DND-41 (cell line): ENCODE measurements around the gene CEMIP.

Experiments
- ATAC-seq: fragments of 200-7000 bp; cut with Tn5 transposase; 3 replicates; pipeline ENCODE4 v1.9.1; 2021; ENCODE audit warnings: low read depth; ENCODE audit not compliant: insufficient read depth
- DNase-seq: peaks from one replicate; pipeline ENCODE4 v3.0.0-alpha.2; 2020
- H2AFZ ChIP-seq: 2 replicates; pipeline ENCODE4 v1.6.0; 2012; ENCODE audit warnings: low read depth, low read length
- H3K27ac ChIP-seq: 2 replicates; pipeline ENCODE4 v1.5.1; 2012; ENCODE audit warnings: low read length, inconsistent platforms
- H3K27me3 ChIP-seq: fragments of 200-600 bp; sonication (generic); 2 replicates; pipeline ENCODE4 v1.6.0; 2012; ENCODE audit warnings: low read length, mild to moderate bottlenecking, inconsistent platforms; ENCODE audit not compliant: insufficient read depth, poor library complexity
- H3K36me3 ChIP-seq: 2 replicates; pipeline ENCODE4 v1.5.1; 2012; ENCODE audit warnings: low read length, inconsistent platforms; ENCODE audit not compliant: insufficient read depth
- H3K4me1 ChIP-seq: 2 replicates; pipeline ENCODE4 v1.5.1; 2012; ENCODE audit warnings: mild to moderate bottlenecking, low read length; ENCODE audit not compliant: insufficient read depth
- H3K4me2 ChIP-seq: 2 replicates; pipeline ENCODE4 v1.6.0; 2012; ENCODE audit warnings: mild to moderate bottlenecking, moderate library complexity, low read length, inconsistent platforms; ENCODE audit not compliant: insufficient read depth
- H3K4me3 ChIP-seq, 2 experiments: fragments of 200-600 bp in 1 of 2; shearing (Covaris generic) in 1 of 2; 2 replicates each; pipeline ENCODE4 v1.5.1; 2012 to 2016; ENCODE audit warnings: inconsistent platforms in 2 of 2, low read length in 2 of 2, mild to moderate bottlenecking in 2 of 2, low read depth in 1 of 2, moderate library complexity in 1 of 2
- H3K79me2 ChIP-seq: 2 replicates; pipeline ENCODE4 v1.6.0; 2012; ENCODE audit warnings: low read length, inconsistent platforms; ENCODE audit not compliant: insufficient read depth
- H3K9ac ChIP-seq: 2 replicates; pipeline ENCODE4 v1.6.0; 2012; ENCODE audit warnings: low read depth, mild to moderate bottlenecking, inconsistent platforms, low read length, moderate library complexity
- H3K9me3 ChIP-seq: 2 replicates; pipeline ENCODE4 v1.5.1; 2012; ENCODE audit warnings: low read length, moderate library complexity, mild to moderate bottlenecking, inconsistent platforms; ENCODE audit not compliant: insufficient read depth, severe bottlenecking
- H4K20me1 ChIP-seq: 2 replicates; pipeline ENCODE4 v1.6.0; 2012; ENCODE audit warnings: low read length; ENCODE audit not compliant: insufficient read depth
- CTCF ChIP-seq: IDR thresholded peaks from 2 replicates; pipeline ENCODE4 v1.5.1; 2012; ENCODE audit warnings: borderline replicate concordance, low read length, moderate library complexity, mild to moderate bottlenecking; ENCODE audit not compliant: poor library complexity, severe bottlenecking; ENCODE audit errors: extremely low read depth
- EZH2 ChIP-seq: IDR thresholded peaks from 3 replicates; pipeline ENCODE4 v1.6.1; 2012; ENCODE audit warnings: borderline replicate concordance, low read depth, mild to moderate bottlenecking, moderate library complexity, low read length, inconsistent platforms; ENCODE audit not compliant: severe bottlenecking

The CEMIP gene

GRCh38 chr15:80970658-80971057, 191.5 kb downstream of the CEMIP start:
- H3K4me3 ChIP-seq, result no peak overlapping the region
- ATAC-seq, result no peak
- no peak overlapping the region for H3K27ac ChIP-seq
- no peak for TF ChIP-seq EZH2
- no peak for TF ChIP-seq CTCF
- H3K79me2 ChIP-seq, result no peaks in the 10 kb centered on the region
- H3K27me3 ChIP-seq, result no peaks in the 10 kb centered on the region
- no peak overlapping the region for H3K4me2 ChIP-seq
- DNase-seq, result no peak
- H4K20me1 ChIP-seq, result peaks cover 9% of the 10 kb centered on the region; the same call in 1 of the 2 replicates
- H3K9ac ChIP-seq, result no peak overlapping the region
- H3K36me3 ChIP-seq, result peaks cover 29% of the 10 kb centered on the region
- no peaks in the 10 kb centered on the region for H3K4me1 ChIP-seq
- H3K9me3 ChIP-seq, result no peaks in the 10 kb centered on the region
- H2AFZ ChIP-seq, result no peak overlapping the region

- Histone ChIP-seq H4K20me1 (peaks cover 10% of the 10 kb centered on the region; the same call in 1 of the 2 replicates), H3K9me3 (no peaks in the 10 kb centered on the region), H3K4me3 (no peak overlapping the region), H3K27ac (no peak overlapping the region), H3K4me2 (no peak overlapping the region), H3K4me1 (no peaks in the 10 kb centered on the region), H3K79me2 (no peaks in the 10 kb centered on the region), H3K27me3 (no peaks in the 10 kb centered on the region), H3K36me3 (peaks cover 29% of the 10 kb centered on the region), H3K9ac (no peak overlapping the region), H2AFZ (no peak overlapping the region)
- TF ChIP-seq EZH2 (no peak), CTCF (no peak)
- no peak for ATAC-seq
- DNase-seq, result no peak
These were observed 192.0 kb downstream of the CEMIP start for GRCh38 chr15:80971143-80971542.

- Histone ChIP-seq H3K9ac (no peak overlapping the region), H3K79me2 (peaks cover 5% of the 10 kb centered on the region; the same call in 1 of the 2 replicates), H3K4me1 (no peaks in the 10 kb centered on the region), H4K20me1 (peaks cover 18% of the 10 kb centered on the region; the same call in 1 of the 2 replicates), H3K4me3 (no peak overlapping the region), H3K36me3 (peaks cover 33% of the 10 kb centered on the region), H3K4me2 (no peak overlapping the region), H2AFZ (no peak overlapping the region), H3K27ac (no peak overlapping the region), H3K27me3 (no peaks in the 10 kb centered on the region), H3K9me3 (no peaks in the 10 kb centered on the region)
- TF ChIP-seq CTCF (no peak), EZH2 (no peak)
- no peak for DNase-seq
- ATAC-seq, result no peak
These were observed 193.1 kb downstream of the CEMIP start for GRCh38 chr15:80972276-80972675.

- DNase-seq, result no peak
- H3K9ac ChIP-seq, result no peak overlapping the region
- H3K27ac ChIP-seq, result no peak overlapping the region
- no peak overlapping the region for H3K4me2 ChIP-seq
- H2AFZ ChIP-seq, result no peak overlapping the region
- peaks cover 44% of the 10 kb centered on the region for H3K36me3 ChIP-seq
- peaks cover 26% of the 10 kb centered on the region; the same call in 1 of the 2 replicates for H4K20me1 ChIP-seq
- no peaks in the 10 kb centered on the region for H3K9me3 ChIP-seq
- ATAC-seq, result no peak
- H3K4me3 ChIP-seq, result no peak overlapping the region
- H3K4me1 ChIP-seq, result no peaks in the 10 kb centered on the region
- no peak for TF ChIP-seq EZH2
- TF ChIP-seq CTCF, result no peak
- no peaks in the 10 kb centered on the region for H3K27me3 ChIP-seq
- peaks cover 14% of the 10 kb centered on the region; the same call in 1 of the 2 replicates for H3K79me2 ChIP-seq
These were observed 195.7 kb downstream of the CEMIP start for GRCh38 chr15:80974914-80975313.
